ENCODE results near the gene ATP12A.

DNA sequence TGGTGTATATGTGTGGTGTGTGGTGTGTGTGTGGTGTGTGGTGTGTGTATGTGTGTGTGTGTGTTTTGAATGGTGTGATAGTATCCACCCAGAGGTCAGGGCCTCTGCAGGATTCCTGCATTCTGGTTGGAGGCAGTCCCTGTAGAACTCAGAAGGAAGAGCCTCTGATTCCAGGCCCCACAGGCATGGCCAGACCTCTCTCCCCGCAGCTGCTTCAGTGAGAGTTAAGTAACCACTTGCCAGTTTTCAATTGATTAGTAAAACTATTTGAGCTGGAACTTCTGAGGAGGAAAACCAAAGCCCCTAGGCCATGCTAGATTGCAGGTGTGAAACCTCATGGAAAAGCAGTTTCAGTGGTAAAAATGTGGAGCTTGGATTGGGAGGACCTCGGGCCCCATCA is 2.1 kb downstream of the ATP12A start:
- TF ChIP-seq CTCF (IDR thresholded peaks at IDR 0.05 in 4 of 5, conservative IDR thresholded peaks at IDR 0.05 in 1 of 5) (no peak), POLR2A (IDR thresholded peaks at IDR 0.05) (no peak)

Measured in gastrocnemius medialis (tissue), 4 donors.